HG02870 (cell line): ENCODE results near the gene HEBP1.

Source experiments
- ATAC-seq: cut with Tn5 transposase; IDR thresholded peaks from one replicate; pipeline ENCODE4 v1.9.1; 2021; ENCODE audit warnings: mild to moderate bottlenecking, moderate library complexity; ENCODE audit not compliant: unreplicated experiment

The HEBP1 gene

DNA sequence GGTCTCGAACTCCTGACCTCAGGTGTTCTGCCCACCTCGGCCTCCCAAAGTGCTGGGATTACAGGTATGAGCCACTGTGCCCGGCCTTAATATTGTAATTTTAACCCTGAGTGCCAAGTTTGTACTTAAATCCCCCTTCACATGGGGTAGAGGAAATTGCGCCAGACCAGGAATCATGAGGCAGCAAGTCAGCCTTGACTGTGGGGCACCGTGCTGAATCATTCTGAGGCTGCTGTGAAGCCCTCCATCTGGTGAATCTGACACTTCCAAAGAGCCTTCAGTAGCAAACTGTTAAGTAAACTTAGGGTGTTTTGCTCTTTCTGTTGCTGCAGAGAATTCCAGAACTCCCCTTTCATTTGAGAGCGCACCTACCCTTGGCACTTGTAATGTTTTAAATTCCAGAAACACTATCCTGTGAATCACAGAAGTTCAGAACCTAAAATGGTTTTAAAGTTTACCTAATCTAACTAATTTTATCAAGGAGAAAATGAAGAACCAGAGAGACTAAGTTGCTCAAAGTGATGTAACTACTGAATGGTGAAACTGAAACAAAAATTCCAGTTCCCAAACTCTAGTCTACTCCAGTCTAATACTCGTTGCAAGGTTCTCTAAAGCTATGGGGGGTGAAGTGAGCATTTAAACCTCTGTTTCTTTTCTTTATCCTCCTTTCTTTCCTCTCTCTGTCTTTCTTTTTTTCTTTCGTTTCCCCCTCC lies 7.5 kb downstream of the HEBP1 start:
- no peak for ATAC-seq

- ATAC-seq = no peak
These were observed 9.2 kb downstream of the HEBP1 start for GRCh38 chr12:12990700-12991468.

- no peak for ATAC-seq
These were observed 12.6 kb downstream of the HEBP1 start for GRCh38 chr12:12987421-12987820.

GRCh38 chr12:12986775-12987331 lies 13.2 kb downstream of the HEBP1 start:
- ATAC-seq = no peak

DNA sequence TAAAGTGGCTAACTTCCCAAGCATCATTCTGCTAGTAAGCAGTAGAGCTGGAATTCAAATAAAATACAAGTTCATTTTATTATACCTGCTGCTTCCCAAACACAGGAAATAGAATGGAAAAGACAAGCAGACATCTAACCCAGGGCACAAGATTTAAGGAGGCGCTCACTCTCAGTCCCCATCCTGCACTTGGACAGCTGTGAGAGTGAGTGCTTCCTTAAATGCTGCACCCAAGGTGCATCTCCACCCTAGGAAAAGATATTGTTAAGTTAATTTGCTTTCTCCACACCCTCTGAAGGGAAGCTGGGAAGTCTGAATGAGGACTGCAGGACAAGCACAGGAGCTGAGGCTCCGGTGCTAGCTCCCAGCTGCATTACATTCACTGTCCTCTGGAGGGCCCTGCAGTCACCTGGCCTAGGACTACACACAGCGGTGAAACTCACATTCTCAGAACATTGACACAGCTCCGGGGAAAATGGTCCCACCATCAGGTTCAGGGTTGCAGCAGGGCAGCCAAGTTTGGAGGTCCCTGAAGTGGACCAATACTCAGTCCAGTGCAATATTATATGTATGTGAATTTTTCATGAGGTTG lies 14.2 kb downstream of the HEBP1 start:
- ATAC-seq = no peak

DNA sequence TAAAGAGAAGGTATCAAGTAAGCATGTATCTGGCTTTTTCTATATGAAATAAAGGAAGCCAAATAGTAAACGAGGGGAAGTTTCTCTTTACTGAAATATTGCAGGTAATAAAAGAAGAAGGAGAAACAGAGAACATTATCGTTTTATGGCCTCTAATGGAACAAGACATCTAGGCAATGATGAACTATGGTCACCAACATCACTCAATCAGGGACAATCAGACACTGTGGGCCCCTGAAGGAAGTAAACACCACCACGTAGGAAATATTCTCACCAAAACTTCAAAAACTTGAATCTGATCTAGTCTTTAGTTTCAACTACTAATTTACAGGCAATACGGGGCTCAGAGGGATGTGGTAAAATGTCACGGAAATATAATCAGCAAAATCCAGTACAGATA lies 15.9 kb downstream of the HEBP1 start:
- ATAC-seq = no peak

- no peak for ATAC-seq
These were observed 16.5 kb downstream of the HEBP1 start for GRCh38 chr12:12983420-12984035.

DNA sequence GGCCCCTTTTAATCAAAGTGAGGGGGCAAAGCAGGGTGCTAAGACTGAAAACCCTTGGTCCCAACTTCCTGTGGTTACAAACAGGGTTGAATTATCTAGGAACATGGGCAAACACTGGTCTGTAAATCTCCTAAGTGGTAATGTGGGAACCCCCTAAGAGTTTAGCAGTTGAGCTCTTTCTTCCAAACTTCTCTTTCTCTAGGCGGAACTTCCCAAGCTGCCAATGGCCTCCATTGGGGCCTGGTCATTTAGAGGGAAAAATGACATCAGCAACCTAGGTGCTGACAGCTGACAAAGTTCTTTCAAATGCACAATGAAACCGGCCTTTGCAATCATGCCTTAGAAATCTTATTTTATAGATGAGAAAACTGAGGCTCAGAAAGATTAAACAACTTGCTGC lies 17.7 kb downstream of the HEBP1 start:
- no peak for ATAC-seq

DNA sequence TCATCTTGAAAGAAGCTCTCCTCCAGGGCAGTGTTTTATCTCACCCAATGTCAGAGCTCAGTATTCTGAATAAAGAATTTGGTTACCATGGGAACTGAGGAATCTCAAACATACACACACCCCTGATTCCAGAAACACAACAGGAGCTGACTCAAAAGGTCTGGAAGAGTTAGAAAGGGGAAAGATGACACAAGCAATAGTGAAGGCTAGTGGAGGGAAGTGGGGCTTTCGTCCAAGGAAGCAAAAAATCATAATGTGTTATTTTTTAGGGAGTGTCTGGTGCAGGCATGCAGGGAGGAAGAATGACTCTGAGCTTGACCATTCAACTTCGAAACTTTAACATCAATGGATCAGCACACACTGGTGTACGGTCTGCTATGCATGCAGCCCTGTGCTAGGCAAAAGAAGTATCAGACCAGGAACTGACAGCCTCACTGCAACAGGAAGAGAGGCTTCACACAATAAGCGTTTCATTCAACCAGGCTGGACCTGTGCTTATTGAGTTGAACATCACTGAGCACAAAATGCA lies 20.3 kb downstream of the HEBP1 start:
- ATAC-seq = no peak

DNA sequence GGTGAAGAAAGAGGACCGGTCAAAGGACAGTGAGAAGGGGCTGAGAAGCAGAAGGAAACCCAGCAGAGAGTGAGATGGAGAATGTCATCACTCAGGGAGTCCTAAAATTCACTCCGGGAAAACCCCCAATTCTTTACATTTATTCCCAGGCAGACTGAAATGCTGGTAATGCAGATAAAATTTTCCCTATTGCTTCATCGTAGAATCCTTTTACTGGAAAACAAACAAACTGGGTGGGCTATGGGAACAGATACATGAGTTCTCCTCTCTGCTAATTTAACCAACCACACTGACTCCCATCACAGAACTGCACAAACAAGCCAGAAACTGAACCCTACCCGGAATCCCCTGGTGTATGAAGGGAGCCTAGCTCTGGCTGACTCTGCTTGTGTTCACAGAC lies 20.9 kb downstream of the HEBP1 start:
- ATAC-seq = no peak

DNA sequence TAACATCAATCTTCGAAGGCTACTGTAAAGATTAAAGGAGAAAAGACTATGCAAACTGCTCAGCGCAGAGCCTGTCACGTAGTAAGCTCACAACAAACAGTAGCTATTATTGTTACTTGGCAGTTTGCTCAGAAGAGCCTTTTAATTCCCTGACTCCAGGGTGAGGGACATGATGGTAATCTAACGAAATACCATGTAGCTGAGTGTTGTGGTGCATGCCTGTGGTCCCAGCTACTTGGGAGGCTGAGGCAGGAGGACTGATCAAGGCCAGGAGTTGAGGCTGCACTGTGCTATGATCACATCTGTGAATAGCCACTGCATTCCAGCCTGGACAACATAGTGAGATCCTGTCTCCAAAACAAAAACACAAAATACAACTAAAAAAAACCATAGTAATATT lies 22.8 kb downstream of the HEBP1 start:
- no peak for ATAC-seq

GRCh38 chr12:12976366-12976765 lies 23.7 kb downstream of the HEBP1 start:
- ATAC-seq = no peak

DNA sequence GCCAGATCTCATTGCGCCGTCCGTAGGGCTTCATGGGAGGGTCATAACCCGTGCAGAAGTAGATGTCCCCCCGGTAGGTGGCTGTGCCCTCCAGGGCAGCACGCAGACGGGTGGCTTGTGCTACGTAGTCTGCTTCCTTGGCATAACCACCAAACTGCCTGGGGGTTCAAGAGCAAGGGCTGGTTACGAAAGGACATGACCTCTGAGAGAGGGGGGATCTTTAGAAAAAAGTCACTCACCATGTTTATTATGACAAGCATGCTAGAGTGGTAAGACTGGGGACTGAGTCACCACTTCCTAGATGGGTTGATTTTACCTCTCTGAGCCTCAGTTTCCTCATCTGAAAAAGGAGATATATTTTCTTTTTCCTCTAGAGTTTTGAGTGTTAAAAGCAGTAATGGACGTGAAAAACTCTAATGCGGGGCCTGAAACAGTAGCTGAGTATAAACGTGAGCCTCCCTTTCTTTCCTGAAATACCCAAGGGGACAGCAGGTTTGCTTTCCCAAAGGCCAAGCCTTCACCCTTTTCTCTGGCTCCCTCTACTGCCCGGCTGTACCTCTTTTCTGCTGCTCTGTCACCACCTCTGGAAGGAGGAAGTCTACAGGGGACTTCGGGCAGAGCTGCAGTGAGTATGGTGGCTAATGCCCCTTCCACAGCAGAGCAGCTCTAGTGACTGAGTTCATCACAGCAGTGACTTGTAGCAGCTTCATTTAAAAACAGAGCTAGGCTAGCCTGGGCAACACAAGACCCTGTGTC lies 24.6 kb downstream of the HEBP1 start:
- no peak for ATAC-seq

GRCh38 chr12:12974211-12974610 lies 25.9 kb downstream of the HEBP1 start:
- ATAC-seq = no peak

DNA sequence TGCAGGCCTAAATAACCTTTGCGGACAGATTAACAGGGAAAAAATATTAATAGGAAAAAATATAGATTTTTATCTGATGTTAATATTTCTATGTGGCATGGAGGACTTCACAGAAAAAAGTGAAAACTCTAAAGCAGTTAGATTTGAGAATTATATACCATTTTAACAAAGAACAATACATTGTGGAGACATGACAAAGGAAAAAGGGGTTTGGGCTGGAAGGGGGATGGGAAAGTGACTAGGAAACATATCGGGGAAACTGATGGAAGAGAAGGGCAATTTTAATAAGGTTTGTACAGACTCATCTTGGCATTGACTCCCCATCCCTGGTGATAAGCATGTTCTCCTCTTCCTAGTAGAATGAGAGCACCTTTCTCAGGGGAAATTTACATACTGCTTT lies 27.0 kb downstream of the HEBP1 start:
- no peak for ATAC-seq

DNA sequence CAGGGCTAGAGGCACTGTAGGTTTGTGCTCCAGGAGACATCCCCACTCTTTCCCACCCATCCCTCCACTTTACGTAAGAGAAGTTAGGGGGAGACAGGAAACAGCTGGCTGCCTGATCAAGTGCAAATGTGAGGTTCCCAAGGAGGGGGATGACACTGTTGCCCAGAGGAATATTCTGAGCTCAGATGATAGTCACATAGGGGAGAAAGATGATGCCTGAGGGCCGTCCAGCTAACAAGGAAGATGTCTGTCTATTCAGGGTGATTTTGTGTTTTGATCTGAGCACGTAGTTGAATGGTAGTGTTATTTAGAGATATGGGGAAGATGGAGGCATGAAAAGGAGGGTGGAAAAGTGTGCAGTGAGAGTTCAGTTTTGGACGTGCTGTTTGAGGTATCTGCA lies 34.2 kb downstream of the HEBP1 start:
- no peak for ATAC-seq

DNA sequence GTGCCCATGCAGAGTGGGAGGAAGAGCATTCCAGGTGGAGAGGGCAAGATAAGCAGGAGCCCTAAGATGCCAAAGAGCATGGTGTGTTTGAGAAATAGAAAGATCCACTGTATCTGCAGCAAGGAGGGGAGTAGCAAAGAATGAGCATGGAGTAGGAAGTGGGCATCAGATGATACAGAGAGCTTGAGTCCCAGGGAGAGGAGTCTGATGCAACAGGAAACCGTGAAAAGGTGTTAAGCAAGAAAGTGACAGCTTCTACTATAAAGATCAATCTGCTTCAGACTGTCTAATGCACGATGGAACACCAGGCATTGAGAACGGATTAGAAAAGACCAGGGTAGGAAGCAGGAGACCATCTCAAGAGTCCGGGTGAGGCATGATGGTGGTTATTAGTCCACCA lies 35.8 kb downstream of the HEBP1 start:
- no peak for ATAC-seq

DNA sequence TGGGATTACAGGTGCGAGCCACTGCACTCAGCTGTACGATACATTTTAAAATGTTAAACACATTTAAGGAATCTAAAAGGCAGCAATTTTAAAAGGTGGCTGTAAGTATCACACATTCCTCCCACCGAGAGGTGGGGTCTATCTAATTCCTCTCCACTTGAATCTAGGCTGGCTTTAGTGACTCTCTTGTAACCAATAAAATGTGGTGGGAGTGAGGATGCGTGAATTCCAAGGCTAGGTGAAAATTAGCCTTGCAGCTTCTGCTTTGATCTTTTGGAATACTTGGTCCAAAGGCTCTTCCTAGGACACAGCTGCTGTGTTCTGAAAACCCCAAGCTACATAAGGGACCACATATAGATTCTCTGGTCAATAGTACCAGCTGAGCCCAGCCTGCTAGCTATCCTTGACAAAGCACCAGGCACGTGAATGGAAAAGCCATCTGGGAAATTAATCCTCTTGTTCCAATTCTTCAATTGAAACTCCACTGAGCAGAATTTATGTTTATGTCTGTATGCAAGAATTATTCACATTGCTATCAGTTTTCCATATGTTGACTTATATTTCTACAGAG lies 39.3 kb downstream of the HEBP1 start:
- no peak for ATAC-seq

DNA sequence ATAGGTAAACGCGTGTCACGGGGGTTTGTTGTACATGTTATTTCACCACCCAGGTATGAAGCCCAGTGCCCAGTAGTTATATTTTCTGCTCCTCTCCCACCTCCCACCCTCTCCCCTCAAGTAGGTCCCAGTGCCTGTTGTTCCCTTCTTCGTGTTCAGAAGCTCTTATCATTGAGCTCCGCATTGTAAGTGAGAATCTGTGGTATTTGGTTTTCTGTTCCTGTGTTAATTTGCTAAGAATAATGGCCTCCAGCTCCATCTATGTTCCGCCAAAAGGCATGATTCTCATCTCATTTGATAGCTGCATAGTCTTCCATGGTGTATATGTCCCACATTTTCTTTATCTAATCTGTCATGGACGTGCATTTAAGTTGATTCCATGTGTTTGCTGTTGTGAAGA lies 41.2 kb downstream of the HEBP1 start:
- no peak for ATAC-seq
